ENCODE measurements around the gene YPEL5. TPM values are rescaled to one million over a fixed set of nuclear protein-coding genes. Genes with fewer than 3 reads are reported as not detected.

Gene YPEL5
- total and polyA plus RNA-seq, 4 donors, result 86.1 to 139 (median 120) TPM

- 5% methylated on average over 44 of the region's 50 CpGs for WGBS (ENCODE audit: insufficient coverage)
- no peaks in the 10 kb centered on the region for H3K4me1 ChIP-seq (ENCODE audit: control insufficient read depth, insufficient read depth, low read length)
- peak; percentile 47 to 94 (median 71) for DNase-seq (ENCODE audit: low read depth in 4 of 6, low spot score in 6 of 6)
Observed at GRCh38 chr2:30147715-30148610, 1.2 kb downstream of the YPEL5 start.

GRCh38 chr2:30148850-30149249, 2.0 kb downstream of the YPEL5 start:
- WGBS (ENCODE audit: insufficient coverage), result 94% methylated on average over 2 of the region's 4 CpGs
- Histone ChIP-seq H3K27me3 (ENCODE audit: control insufficient read depth, insufficient read depth, low read length) (no peaks in the 10 kb centered on the region), H3K4me1 (ENCODE audit: control insufficient read depth, insufficient read depth, low read length) (no peaks in the 10 kb centered on the region), H3K4me3 (ENCODE audit: low read depth, low read length) (no peak overlapping the region), H3K36me3 (ENCODE audit: control insufficient read depth, insufficient read depth, low read length) (no peaks in the 10 kb centered on the region), H3K27ac (ENCODE audit: low read depth, low read length) (no peak overlapping the region), H3K9me3 (ENCODE audit: control insufficient read depth, insufficient read depth, low read length) (no peaks in the 10 kb centered on the region)
- DNase-seq (ENCODE audit: low read depth in 4 of 6, low spot score in 6 of 6), result no peak

More at GRCh38 chr2:30147715-30148610, 1.2 kb downstream of the YPEL5 start:
- peak overlapping the region; percentile 69 for H3K4me3 ChIP-seq (ENCODE audit: low read depth, low read length)
- no peaks in the 10 kb centered on the region for H3K27me3 ChIP-seq (ENCODE audit: control insufficient read depth, insufficient read depth, low read length)
- H3K36me3 ChIP-seq (ENCODE audit: control insufficient read depth, insufficient read depth, low read length), result no peaks in the 10 kb centered on the region
- no peaks in the 10 kb centered on the region for H3K9me3 ChIP-seq (ENCODE audit: control insufficient read depth, insufficient read depth, low read length)
- H3K27ac ChIP-seq (ENCODE audit: low read depth, low read length), result peak overlapping the region; percentile 90

- Histone ChIP-seq H3K27me3 (ENCODE audit: control insufficient read depth, insufficient read depth, low read length) (no peaks in the 10 kb centered on the region), H3K4me1 (ENCODE audit: control insufficient read depth, insufficient read depth, low read length) (no peaks in the 10 kb centered on the region), H3K36me3 (ENCODE audit: control insufficient read depth, insufficient read depth, low read length) (no peaks in the 10 kb centered on the region), H3K9me3 (ENCODE audit: control insufficient read depth, insufficient read depth, low read length) (no peaks in the 10 kb centered on the region), H3K4me3 (ENCODE audit: low read depth, low read length) (no peak overlapping the region), H3K27ac (ENCODE audit: low read depth, low read length) (no peak overlapping the region)
- DNase-seq (ENCODE audit: low read depth in 4 of 6, low spot score in 6 of 6), result no peak
- 38% methylated on average over 4 of the region's 6 CpGs for WGBS (ENCODE audit: insufficient coverage)
Observed at GRCh38 chr2:30149513-30149912, 2.7 kb downstream of the YPEL5 start.

GRCh38 chr2:30149976-30150375, 3.2 kb downstream of the YPEL5 start:
- Histone ChIP-seq H3K4me1 (ENCODE audit: control insufficient read depth, insufficient read depth, low read length) (no peaks in the 10 kb centered on the region), H3K36me3 (ENCODE audit: control insufficient read depth, insufficient read depth, low read length) (no peaks in the 10 kb centered on the region), H3K9me3 (ENCODE audit: control insufficient read depth, insufficient read depth, low read length) (no peaks in the 10 kb centered on the region), H3K27ac (ENCODE audit: low read depth, low read length) (no peak overlapping the region), H3K27me3 (ENCODE audit: control insufficient read depth, insufficient read depth, low read length) (no peaks in the 10 kb centered on the region), H3K4me3 (ENCODE audit: low read depth, low read length) (no peak overlapping the region)
- no peak for DNase-seq (ENCODE audit: low read depth in 4 of 6, low spot score in 6 of 6)
- no CpG with 5 or more reads among the region's 1 CpG for WGBS (ENCODE audit: insufficient coverage)

- DNase-seq (ENCODE audit: low read depth in 4 of 6, low spot score in 6 of 6), result no peak
- WGBS (ENCODE audit: insufficient coverage), result no CpG with 5 or more reads among the region's 4 CpGs
- Histone ChIP-seq H3K36me3 (ENCODE audit: control insufficient read depth, insufficient read depth, low read length) (no peaks in the 10 kb centered on the region), H3K9me3 (ENCODE audit: control insufficient read depth, insufficient read depth, low read length) (no peaks in the 10 kb centered on the region), H3K27ac (ENCODE audit: low read depth, low read length) (no peak overlapping the region), H3K4me3 (ENCODE audit: low read depth, low read length) (no peak overlapping the region), H3K4me1 (ENCODE audit: control insufficient read depth, insufficient read depth, low read length) (no peaks in the 10 kb centered on the region), H3K27me3 (ENCODE audit: control insufficient read depth, insufficient read depth, low read length) (no peaks in the 10 kb centered on the region)
Observed at GRCh38 chr2:30150786-30151185, 4.0 kb downstream of the YPEL5 start.

- Histone ChIP-seq H3K4me3 (ENCODE audit: low read depth, low read length) (no peak overlapping the region), H3K27ac (ENCODE audit: low read depth, low read length) (no peak overlapping the region), H3K36me3 (ENCODE audit: control insufficient read depth, insufficient read depth, low read length) (no peaks in the 10 kb centered on the region), H3K4me1 (ENCODE audit: control insufficient read depth, insufficient read depth, low read length) (no peaks in the 10 kb centered on the region), H3K27me3 (ENCODE audit: control insufficient read depth, insufficient read depth, low read length) (no peaks in the 10 kb centered on the region), H3K9me3 (ENCODE audit: control insufficient read depth, insufficient read depth, low read length) (no peaks in the 10 kb centered on the region)
- no peak for DNase-seq (ENCODE audit: low read depth in 4 of 6, low spot score in 6 of 6)
- no CpG with 5 or more reads among the region's 1 CpG for WGBS (ENCODE audit: insufficient coverage)
Observed at GRCh38 chr2:30152385-30152784, 5.6 kb downstream of the YPEL5 start.

GRCh38 chr2:30155202-30155601, 8.4 kb downstream of the YPEL5 start:
- DNase-seq (ENCODE audit: low read depth in 4 of 6, low spot score in 6 of 6), result no peak
- Histone ChIP-seq H3K27me3 (ENCODE audit: control insufficient read depth, insufficient read depth, low read length) (no peaks in the 10 kb centered on the region), H3K36me3 (ENCODE audit: control insufficient read depth, insufficient read depth, low read length) (peaks cover 9% of the 10 kb centered on the region), H3K9me3 (ENCODE audit: control insufficient read depth, insufficient read depth, low read length) (no peaks in the 10 kb centered on the region), H3K27ac (ENCODE audit: low read depth, low read length) (no peak overlapping the region), H3K4me1 (ENCODE audit: control insufficient read depth, insufficient read depth, low read length) (no peaks in the 10 kb centered on the region), H3K4me3 (ENCODE audit: low read depth, low read length) (no peak overlapping the region)
- no CpG with 5 or more reads among the region's 2 CpGs for WGBS (ENCODE audit: insufficient coverage)

GRCh38 chr2:30155889-30156658, 9.3 kb downstream of the YPEL5 start:
- Histone ChIP-seq H3K4me1 (ENCODE audit: control insufficient read depth, insufficient read depth, low read length) (no peaks in the 10 kb centered on the region), H3K36me3 (ENCODE audit: control insufficient read depth, insufficient read depth, low read length) (peaks cover 9% of the 10 kb centered on the region), H3K27me3 (ENCODE audit: control insufficient read depth, insufficient read depth, low read length) (no peaks in the 10 kb centered on the region), H3K27ac (ENCODE audit: low read depth, low read length) (no peak overlapping the region), H3K9me3 (ENCODE audit: control insufficient read depth, insufficient read depth, low read length) (no peaks in the 10 kb centered on the region), H3K4me3 (ENCODE audit: low read depth, low read length) (no peak overlapping the region)
- no peak for DNase-seq (ENCODE audit: low read depth in 4 of 6, low spot score in 6 of 6)
- 100% methylated on average over 1 of the region's 3 CpGs for WGBS (ENCODE audit: insufficient coverage)

GRCh38 chr2:30157616-30158015, 10.8 kb downstream of the YPEL5 start:
- no peak overlapping the region for H3K27ac ChIP-seq (ENCODE audit: low read depth, low read length)
- no peaks in the 10 kb centered on the region for H3K9me3 ChIP-seq (ENCODE audit: control insufficient read depth, insufficient read depth, low read length)
- DNase-seq (ENCODE audit: low read depth in 4 of 6, low spot score in 6 of 6), result no peak
- H3K4me1 ChIP-seq (ENCODE audit: control insufficient read depth, insufficient read depth, low read length), result no peaks in the 10 kb centered on the region
- H3K4me3 ChIP-seq (ENCODE audit: low read depth, low read length), result no peak overlapping the region
- peaks cover 9% of the 10 kb centered on the region for H3K36me3 ChIP-seq (ENCODE audit: control insufficient read depth, insufficient read depth, low read length)
- no peaks in the 10 kb centered on the region for H3K27me3 ChIP-seq (ENCODE audit: control insufficient read depth, insufficient read depth, low read length)
- 89% methylated on average over 3 of the region's 4 CpGs for WGBS (ENCODE audit: insufficient coverage)
